Thymus (tissue), 11 donors: ENCODE measurements around the gene DOCK4. TPM values are rescaled to one million over a fixed set of nuclear protein-coding genes. Genes with fewer than 3 reads are reported as not detected.

Experiments
- DNase-seq, 9 donors: peaks; one replicate each; pipeline ENCODE4 v3.0.0-alpha.2; 2013; ENCODE audit warnings: low spot score in 9 of 9, low read depth in 6 of 9, missing footprints in 1 of 9
- H3K27ac ChIP-seq, 2 donors: one replicate each; pipeline ENCODE4 v1.5.1; 2013; ENCODE audit warnings: control low read depth in 1 of 2, low read depth in 1 of 2, low read length in 1 of 2, mild to moderate bottlenecking in 1 of 2, moderate library complexity in 1 of 2
- H3K27me3 ChIP-seq, 2 donors: one replicate each; pipeline ENCODE4 v1.5.1; 2013; ENCODE audit warnings: low read length in 1 of 2; ENCODE audit not compliant: control insufficient read depth in 2 of 2, insufficient read depth in 1 of 2
- H3K36me3 ChIP-seq, 2 donors: one replicate each; pipeline ENCODE4 v1.5.1; 2013; ENCODE audit warnings: low read length in 1 of 2, mild to moderate bottlenecking in 1 of 2, moderate library complexity in 1 of 2; ENCODE audit not compliant: control insufficient read depth in 2 of 2, insufficient read depth in 2 of 2
- H3K4me1 ChIP-seq, 2 donors: one replicate each; pipeline ENCODE4 v1.5.1; 2013; ENCODE audit warnings: low read length in 2 of 2; ENCODE audit not compliant: control insufficient read depth in 2 of 2, insufficient read depth in 2 of 2
- H3K4me3 ChIP-seq, 2 donors: one replicate each; pipeline ENCODE4 v1.5.1; 2013; ENCODE audit warnings: low read length in 2 of 2, control low read depth in 1 of 2, mild to moderate bottlenecking in 1 of 2
- H3K9me3 ChIP-seq, 2 donors: one replicate each; pipeline ENCODE4 v1.5.1; 2013; ENCODE audit warnings: low read length in 1 of 2, mild to moderate bottlenecking in 1 of 2; ENCODE audit not compliant: control insufficient read depth in 2 of 2, insufficient read depth in 1 of 2
- WGBS: extraction: QIAGEN DNeasy Blood & Tissue Kit; methylation state at CpG from one replicate; pipeline ENCODE4 v1.1.7; 2013; 5-methylcytosine and 5-hydroxymethylcytosine counted together
- polyA plus RNA-seq: library from polyadenylated mRNA; stranded (reverse); fragments of 200-250 nt; gene quantifications from one replicate; pipeline ENCODE4 v1.2.3, GENCODE V29; 2013
- total RNA-seq: library from RNA; stranded (reverse); fragments of 120-200 nt; gene quantifications from one replicate; pipeline ENCODE4 v1.2.4, GENCODE V29; 2013
- donor health status: healthy.

The DOCK4 gene
- total and polyA plus RNA-seq, 2 donors, result 3.5 to 4.7 TPM

DNA sequence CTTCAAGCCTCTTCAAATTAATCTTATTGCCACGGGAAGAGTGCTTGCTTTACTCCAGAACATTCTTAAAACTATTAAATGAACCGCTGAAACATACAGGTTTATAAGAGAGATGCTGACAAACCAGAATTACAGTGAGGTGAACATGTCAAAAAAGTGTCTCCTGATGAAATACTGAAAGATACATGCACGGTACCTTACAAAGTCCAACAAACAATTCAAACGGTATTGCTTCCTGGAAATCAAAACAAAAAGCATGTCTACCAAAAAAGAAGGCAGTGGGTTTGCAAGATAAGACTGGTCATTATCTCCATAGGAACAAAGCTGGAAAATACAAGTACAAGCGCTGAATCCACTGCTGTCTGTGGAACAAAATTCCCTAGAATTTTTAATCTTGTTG, 174.5 kb downstream of the DOCK4 start:
- no peak overlapping the region for H3K27ac ChIP-seq
- DNase-seq, result no peak
- no peaks in the 10 kb centered on the region for H3K4me1 ChIP-seq
- H3K36me3 ChIP-seq, result no peaks in the 10 kb centered on the region
- whole genome bisulfite sequencing, result 93% methylated on average over 5 of the region's 5 CpGs
- no peaks in the 10 kb centered on the region for H3K27me3 ChIP-seq
- no peak overlapping the region for H3K4me3 ChIP-seq
- H3K9me3 ChIP-seq, result no peaks in the 10 kb centered on the region

DNA sequence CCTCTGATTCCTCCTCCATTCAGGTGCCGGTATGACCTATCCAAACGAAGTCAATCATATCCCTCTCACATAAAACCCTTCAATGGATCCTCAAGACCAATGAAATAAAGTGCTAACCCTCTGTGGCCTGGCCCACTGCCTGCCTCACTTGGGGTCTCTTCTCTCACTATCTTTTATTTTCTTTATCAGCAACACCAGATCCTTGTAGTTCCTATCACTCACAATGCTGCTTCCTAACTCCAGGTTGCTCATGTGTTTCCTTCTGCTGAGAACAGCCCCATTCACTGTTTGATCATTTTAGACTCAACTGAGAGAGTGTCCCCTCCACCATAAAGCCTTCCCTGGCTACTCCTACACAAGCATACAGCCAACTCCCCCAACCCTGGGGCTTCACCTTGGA, 180.6 kb downstream of the DOCK4 start:
- Histone ChIP-seq H3K36me3 (no peaks in the 10 kb centered on the region), H3K4me1 (no peaks in the 10 kb centered on the region), H3K27me3 (no peaks in the 10 kb centered on the region), H3K27ac (no peak overlapping the region), H3K4me3 (no peak overlapping the region), H3K9me3 (no peaks in the 10 kb centered on the region)
- 94% methylated on average over 2 of the region's 2 CpGs for WGBS
- DNase-seq, result no peak

DNA sequence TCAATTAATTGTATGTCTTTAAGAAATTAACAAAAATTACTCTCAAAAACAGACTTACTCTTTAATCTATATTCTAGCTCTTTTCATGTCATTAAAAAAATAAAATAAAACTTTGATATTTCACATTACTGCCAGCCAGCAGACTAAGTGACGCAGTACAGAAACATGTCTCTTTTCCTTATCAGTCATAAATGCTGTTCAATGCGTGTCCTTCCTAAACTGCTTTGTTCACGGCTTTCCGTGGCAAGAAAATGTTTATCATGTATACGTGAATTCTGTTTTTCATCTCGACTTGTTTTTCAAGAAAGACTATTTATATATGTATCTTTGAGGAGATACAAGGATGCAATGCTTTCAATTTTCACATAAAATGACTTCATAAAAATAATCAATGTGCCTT, 182.4 kb downstream of the DOCK4 start:
- H3K27ac ChIP-seq, result no peak overlapping the region
- no peak for DNase-seq
- 98% methylated on average over 6 of the region's 6 CpGs for WGBS

DNA sequence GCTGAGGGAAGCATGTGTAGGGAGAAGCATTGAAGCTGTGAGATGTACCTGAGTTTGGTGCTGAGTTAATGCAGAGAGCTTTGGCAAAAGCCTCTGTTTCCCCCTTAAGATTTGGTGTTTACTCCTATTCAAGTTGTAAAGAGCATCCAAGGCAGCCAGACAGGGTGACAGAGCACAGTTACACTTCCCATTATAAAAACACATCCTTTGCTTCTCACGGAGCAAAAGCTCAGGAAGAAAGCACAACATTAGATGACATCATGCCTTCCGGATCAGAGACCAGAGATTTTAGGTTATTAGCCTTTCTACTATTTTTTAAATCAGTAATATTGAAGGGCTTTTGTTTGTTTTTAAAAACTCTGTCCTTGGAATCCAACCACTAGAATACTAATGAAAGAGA, 182.9 kb downstream of the DOCK4 start:
- no peaks in the 10 kb centered on the region for H3K27me3 ChIP-seq
- no peak overlapping the region for H3K27ac ChIP-seq
- no peaks in the 10 kb centered on the region for H3K4me1 ChIP-seq
- H3K4me3 ChIP-seq, result no peak overlapping the region
- no peaks in the 10 kb centered on the region for H3K9me3 ChIP-seq
- DNase-seq, result no peak
- no peaks in the 10 kb centered on the region for H3K36me3 ChIP-seq
- WGBS, result 86% methylated on average over 2 of the region's 2 CpGs

More for the DNA sequence above, 182.4 kb downstream of the DOCK4 start:
- Histone ChIP-seq H3K4me3 (no peak overlapping the region), H3K27me3 (no peaks in the 10 kb centered on the region), H3K4me1 (no peaks in the 10 kb centered on the region), H3K36me3 (no peaks in the 10 kb centered on the region), H3K9me3 (no peaks in the 10 kb centered on the region)

DNA sequence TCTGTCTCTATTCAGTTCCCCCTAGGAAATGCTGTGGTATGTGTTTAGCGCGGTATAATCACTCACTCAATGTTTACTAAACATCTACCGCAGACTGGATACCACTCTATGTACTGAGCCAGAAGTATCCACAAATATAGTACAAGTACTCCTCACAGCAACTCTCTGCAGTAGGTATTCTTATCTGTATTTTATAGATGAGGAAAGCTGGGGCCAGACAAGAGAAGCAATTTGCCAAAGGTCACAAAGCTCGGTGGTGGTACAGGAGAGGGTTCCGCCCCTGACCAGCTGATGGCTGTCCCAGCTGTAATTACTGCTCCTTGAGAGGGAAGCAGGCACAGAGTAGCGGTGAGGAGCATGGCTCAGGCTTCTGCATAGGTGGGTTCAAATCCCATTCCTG, 184.1 kb downstream of the DOCK4 start:
- DNase-seq, result no peak
- H3K27me3 ChIP-seq, result no peaks in the 10 kb centered on the region
- no peaks in the 10 kb centered on the region for H3K9me3 ChIP-seq
- H3K27ac ChIP-seq, result no peak overlapping the region
- WGBS, result 96% methylated on average over 6 of the region's 6 CpGs
- H3K4me3 ChIP-seq, result no peak overlapping the region
- H3K4me1 ChIP-seq, result no peaks in the 10 kb centered on the region
- H3K36me3 ChIP-seq, result no peaks in the 10 kb centered on the region

DNA sequence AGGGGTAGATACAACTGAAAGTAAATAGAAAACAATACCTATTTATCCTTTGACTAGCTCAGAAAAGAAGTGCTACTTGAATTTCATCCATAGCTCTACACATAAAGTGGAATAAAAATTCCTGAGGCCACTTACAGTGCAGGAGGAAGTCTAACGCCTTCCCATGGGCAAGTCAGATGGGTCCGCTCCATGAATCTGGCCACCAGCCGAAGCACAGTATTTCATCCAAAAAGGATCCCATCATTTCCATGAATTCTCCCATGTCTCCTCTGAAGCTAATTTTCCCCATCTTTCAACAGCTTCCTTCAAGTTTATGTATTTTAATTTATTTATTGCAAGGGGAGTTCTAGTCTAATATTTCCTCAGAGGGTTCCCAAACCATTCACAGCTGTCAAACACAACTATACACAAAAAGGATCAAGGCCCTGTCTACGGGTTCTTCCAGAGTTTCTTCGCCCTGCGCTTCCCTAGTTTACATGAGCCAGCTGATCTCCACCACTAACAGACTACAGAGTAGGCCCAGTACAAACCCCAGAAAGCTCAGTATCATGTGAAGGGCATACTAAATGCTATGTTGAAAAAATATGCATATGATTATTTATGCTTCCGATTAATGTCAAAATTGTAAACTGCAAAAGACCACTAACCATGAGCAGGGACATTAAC, 184.7 kb downstream of the DOCK4 start:
- H3K4me1 ChIP-seq, result no peaks in the 10 kb centered on the region
- no peaks in the 10 kb centered on the region for H3K9me3 ChIP-seq
- no peaks in the 10 kb centered on the region for H3K36me3 ChIP-seq
- no peaks in the 10 kb centered on the region for H3K27me3 ChIP-seq
- no peak overlapping the region for H3K4me3 ChIP-seq
- 92% methylated on average over 7 of the region's 7 CpGs for WGBS
- H3K27ac ChIP-seq, result no peak overlapping the region
- no peak for DNase-seq

DNA sequence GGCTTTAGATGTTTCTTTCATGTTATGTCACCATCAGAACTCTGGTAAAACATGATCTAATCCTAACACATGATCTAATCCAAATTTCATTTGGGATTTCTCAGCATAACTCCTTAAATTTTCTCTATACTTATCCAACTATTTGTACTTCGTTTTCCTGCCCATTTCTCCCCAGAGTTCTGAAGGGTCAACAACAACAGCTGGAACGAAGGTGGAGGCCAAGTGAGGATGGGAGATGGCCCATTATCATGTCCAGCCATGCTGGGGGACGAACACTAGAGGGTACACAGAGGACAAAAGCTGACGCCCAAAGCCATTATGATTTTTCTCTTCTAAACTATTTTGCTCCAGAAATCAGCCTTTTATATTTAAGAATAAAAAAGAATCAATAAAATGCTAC, 185.4 kb downstream of the DOCK4 start:
- Histone ChIP-seq H3K9me3 (no peaks in the 10 kb centered on the region), H3K27ac (no peak overlapping the region), H3K36me3 (no peaks in the 10 kb centered on the region), H3K27me3 (no peaks in the 10 kb centered on the region), H3K4me1 (no peaks in the 10 kb centered on the region), H3K4me3 (no peak overlapping the region)
- WGBS, result 92% methylated on average over 4 of the region's 4 CpGs
- no peak for DNase-seq

DNA sequence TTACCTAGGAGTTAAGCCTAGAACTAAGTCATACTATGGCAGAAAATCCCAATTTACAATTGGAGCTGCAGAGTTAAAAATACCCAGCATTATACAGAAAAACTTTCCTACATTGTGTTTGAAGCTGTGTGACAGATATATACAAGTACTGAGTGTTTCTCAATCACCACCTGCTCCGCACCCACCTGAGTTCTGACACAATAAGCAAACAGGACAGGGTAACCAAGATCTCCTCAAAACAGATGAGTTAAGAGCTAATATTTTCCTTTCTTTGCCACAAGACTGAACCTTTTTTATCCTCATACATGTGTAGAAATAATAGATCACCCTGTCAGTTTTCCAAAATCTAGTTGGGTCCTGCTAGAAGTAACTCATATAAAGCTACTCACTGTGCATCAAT, 186.3 kb downstream of the DOCK4 start:
- Histone ChIP-seq H3K4me3 (no peak overlapping the region), H3K36me3 (no peaks in the 10 kb centered on the region), H3K27ac (no peak overlapping the region), H3K4me1 (no peaks in the 10 kb centered on the region), H3K9me3 (no peaks in the 10 kb centered on the region), H3K27me3 (no peaks in the 10 kb centered on the region)
- no peak for DNase-seq
- 90% methylated on average over 1 of the region's 1 CpG for WGBS

DNA sequence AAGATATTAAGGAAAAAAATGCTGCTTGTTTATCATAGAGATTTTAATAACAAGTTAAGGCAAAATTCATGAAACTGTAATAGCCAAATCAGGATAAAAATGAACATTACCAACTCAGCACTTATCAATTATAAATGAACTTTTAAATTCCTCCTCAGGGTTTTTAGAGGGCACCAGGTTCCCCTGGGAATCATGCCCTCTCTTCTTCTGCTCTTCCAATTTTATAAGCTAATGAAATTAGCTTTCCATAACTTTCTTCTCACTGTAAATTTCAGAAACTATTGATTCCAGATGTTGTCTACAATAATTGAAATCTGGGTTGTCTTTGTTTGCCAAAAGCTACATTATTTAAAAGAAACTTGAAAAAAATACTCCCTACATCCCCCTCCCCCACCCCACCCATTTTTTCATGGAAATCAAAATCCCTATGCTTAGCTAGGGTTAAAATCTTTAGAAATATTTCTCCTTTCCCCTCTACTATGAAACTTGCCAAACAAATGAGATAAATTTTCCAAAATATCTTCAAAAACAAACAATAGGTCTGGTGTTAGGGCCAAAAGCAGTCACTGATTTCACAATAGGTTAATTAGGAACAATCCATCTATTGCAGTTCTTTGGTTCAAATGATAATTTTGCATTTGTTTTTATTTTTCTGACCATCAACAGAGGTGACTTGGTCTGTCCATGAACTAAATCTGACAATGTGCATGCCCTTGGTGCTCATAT, 187.7 kb downstream of the DOCK4 start:
- H3K4me3 ChIP-seq, result no peak overlapping the region
- no peaks in the 10 kb centered on the region for H3K9me3 ChIP-seq
- H3K27me3 ChIP-seq, result no peaks in the 10 kb centered on the region
- H3K27ac ChIP-seq, result no peak overlapping the region
- no peaks in the 10 kb centered on the region for H3K36me3 ChIP-seq
- H3K4me1 ChIP-seq, result no peaks in the 10 kb centered on the region
- no peak for DNase-seq
